ENCODE data around the gene PITPNM2. TPM values are rescaled to one million over a fixed set of nuclear protein-coding genes. Genes with fewer than 3 reads are reported as not detected.

The PITPNM2 gene
- total and polyA plus RNA-seq, 9 of the 15 experiments (the other 6 are each of a cell fraction or from before 2014, with no cell fraction given): 0.03 to 10.8 (median 2.9) TPM

DNA sequence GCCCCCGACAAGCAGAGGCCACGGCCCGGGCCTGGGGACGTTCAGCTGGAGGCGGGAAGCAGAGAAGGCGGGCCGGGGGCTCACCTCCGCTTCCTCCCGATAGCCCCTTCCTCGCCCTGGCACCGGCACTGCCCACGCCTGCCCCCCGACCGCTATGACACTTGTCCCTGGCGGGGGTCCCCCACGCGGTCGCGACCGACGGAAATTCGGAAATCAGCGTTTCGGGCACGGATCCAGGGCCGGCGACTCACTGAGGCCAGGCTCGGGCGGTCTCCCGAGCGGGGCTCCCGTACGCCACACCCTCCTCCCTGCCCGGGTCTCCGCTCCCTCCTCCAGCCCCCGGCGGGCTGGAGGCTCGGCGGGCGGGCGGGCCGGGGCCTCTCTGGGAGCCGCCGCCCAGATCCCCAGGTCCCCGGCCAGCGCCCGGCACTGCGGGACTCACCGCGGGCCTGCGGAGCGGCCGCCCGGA is 581 bp downstream of the PITPNM2 start:
- Histone ChIP-seq H3K27me3 (ENCODE audit: control insufficient read depth in 2 of 2, insufficient read depth in 2 of 2, low read length in 2 of 2) (no peaks in the 10 kb centered on the region), H3K4me1 (replicated peaks in 1 of 2; ENCODE audit: control insufficient read depth in 2 of 2, insufficient read depth in 2 of 2, low read length in 2 of 2) (peaks cover 24 to 26% of the 10 kb centered on the region in 2 experiments; a peak in 4 of 5 replicates), H2AFZ (ENCODE audit: low read depth, low read length) (peak overlapping the region; percentile 86), H3K9me3 (replicated peaks; ENCODE audit: control insufficient read depth, insufficient read depth, low read depth, low read length) (no peaks in the 10 kb centered on the region), H3K79me2 (ENCODE audit: control insufficient read depth, insufficient read depth, low read length) (peaks cover 18% of the 10 kb centered on the region; the same call in 2 of the 3 replicates), H3K36me3 (ENCODE audit: control insufficient read depth, insufficient read depth, low read length) (peaks cover 12% of the 10 kb centered on the region; the same call in 1 of the 3 replicates), H3K4me3 (peak overlapping the region; percentile 56), H3K9ac (ENCODE audit: insufficient read depth in 1 of 2, low read depth in 2 of 2, low read length in 2 of 2) (peak overlapping the region; percentile 62 to 94), H3K9me1 (ENCODE audit: control insufficient read depth, insufficient read depth, low read length) (peaks cover 5% of the 10 kb centered on the region), H3K4me2 (ENCODE audit: insufficient read depth, low read length) (peak overlapping the region; percentile 83), H3K27ac (ENCODE audit: extremely low read depth, low read depth, low read length) (peak overlapping the region; percentile 48; the same call in 2 of the 3 replicates), H4K20me1 (replicated peaks; ENCODE audit: control insufficient read depth, insufficient read depth, low read length) (peaks cover 13% of the 10 kb centered on the region)
- WGBS (ENCODE audit: insufficient coverage, low coverage, missing lambda C conversion rate): under 1% methylated on average over 30 of the region's 54 CpGs
- FAIRE-seq (no peak), ATAC-seq (peak; percentile 52), DNase-seq (ENCODE audit: extremely low read depth in 1 of 4, low spot score in 3 of 4) (peak; percentile 42 to 80 (median 75))
- POLR2A ChIA-PET: interaction anchor here (1.0 to 1.6 kb wide), 4 partner anchors 10 to 180 kb away, joined by 3 to 8 read pairs (median 4); no protein-coding TSS in a partner anchor
- intact Hi-C loops (cut with micrococcal nuclease) (no loop called here), in situ Hi-C loops (cut with MboI) (no loop called here)
- no TSS peak for BruUV-seq (replicated peaks)
- CTCF ChIA-PET (ENCODE audit: low intra/inter-chr PET ratio): interaction anchor here (0.6 kb wide), 1 partner anchor 259 kb away, joined by 3 read pairs; no protein-coding TSS in a partner anchor
- no peak for TF ChIP-seq GMEB1 (CRISPR knock-in tag; IDR thresholded peaks at IDR 0.05)
- 0 out of 2 replicates have a peak, but pooled peaks have one; percentile 12 for TF ChIP-seq KAT7 (CRISPR knock-in tag; IDR thresholded peaks at IDR 0.05; ENCODE audit: borderline replicate concordance)
- TF ChIP-seq ZFX (CRISPR knock-in tag; IDR thresholded peaks at IDR 0.05): peak; percentile 55
- TF ChIP-seq ZNF263 (CRISPR knock-in tag; IDR thresholded peaks at IDR 0.05; ENCODE audit: borderline replicate concordance): peak; percentile 71; the same call in 1 of the 2 replicates
- TF ChIP-seq POLR2G (IDR thresholded peaks at IDR 0.05; ENCODE audit: low read depth, low read length): peak; percentile 47
- TF ChIP-seq KDM5B (IDR thresholded peaks at IDR 0.05; ENCODE audit: insufficient replicate concordance, low read depth, low read length): no peak
- peak; percentile 49 for TF ChIP-seq RBM22 (IDR thresholded peaks at IDR 0.05; ENCODE audit: low read depth, low read length, poor library complexity, severe bottlenecking)
- peak; percentile 69 for TF ChIP-seq NFIC (IDR thresholded peaks at IDR 0.05)
- peak; percentile 63 for TF ChIP-seq PCBP1 (IDR thresholded peaks at IDR 0.05; ENCODE audit: low read depth, low read length, poor library complexity, severe bottlenecking)
- no peak for TF ChIP-seq ZNF324 (CRISPR knock-in tag; IDR thresholded peaks at IDR 0.05)
- TF ChIP-seq TFAP4 (CRISPR knock-in tag; IDR thresholded peaks at IDR 0.05; ENCODE audit: borderline replicate concordance): peak; percentile 9; the same call in 1 of the 2 replicates
- peak; percentile 22 for TF ChIP-seq PHF20 (IDR thresholded peaks at IDR 0.05; ENCODE audit: partially characterized antibody)
- TF ChIP-seq, protein P1, sequence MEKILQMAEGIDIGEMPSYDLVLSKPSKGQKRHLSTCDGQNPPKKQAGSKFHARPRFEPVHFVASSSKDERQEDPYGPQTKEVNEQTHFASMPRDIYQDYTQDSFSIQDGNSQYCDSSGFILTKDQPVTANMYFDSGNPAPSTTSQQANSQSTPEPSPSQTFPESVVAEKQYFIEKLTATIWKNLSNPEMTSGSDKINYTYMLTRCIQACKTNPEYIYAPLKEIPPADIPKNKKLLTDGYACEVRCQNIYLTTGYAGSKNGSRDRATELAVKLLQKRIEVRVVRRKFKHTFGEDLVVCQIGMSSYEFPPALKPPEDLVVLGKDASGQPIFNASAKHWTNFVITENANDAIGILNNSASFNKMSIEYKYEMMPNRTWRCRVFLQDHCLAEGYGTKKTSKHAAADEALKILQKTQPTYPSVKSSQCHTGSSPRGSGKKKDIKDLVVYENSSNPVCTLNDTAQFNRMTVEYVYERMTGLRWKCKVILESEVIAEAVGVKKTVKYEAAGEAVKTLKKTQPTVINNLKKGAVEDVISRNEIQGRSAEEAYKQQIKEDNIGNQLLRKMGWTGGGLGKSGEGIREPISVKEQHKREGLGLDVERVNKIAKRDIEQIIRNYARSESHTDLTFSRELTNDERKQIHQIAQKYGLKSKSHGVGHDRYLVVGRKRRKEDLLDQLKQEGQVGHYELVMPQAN (IDR thresholded peaks at IDR 0.05; ENCODE audit: borderline replicate concordance): no peak
- 0 out of 2 replicates have a peak, but pooled peaks have one; percentile 16 for TF ChIP-seq KDM2B (CRISPR knock-in tag; IDR thresholded peaks at IDR 0.05)
- TF ChIP-seq RNF219 (CRISPR knock-in tag; IDR thresholded peaks at IDR 0.05): no peak

All from K562 (cell line).